ENCODE measurements around the gene TBX6. TPM values are rescaled to one million over a fixed set of nuclear protein-coding genes. Genes with fewer than 3 reads are reported as not detected.
"Not testable (repeated sequence)": the region's sequence is repeated elsewhere in the genome, so short reads cannot be mapped to it uniquely, and the experiment has no call there.

The TBX6 gene
- polyA plus RNA-seq, 1 donor from 2014 or later, result not detected

- TF ChIP-seq EP300 (conservative IDR thresholded peaks at IDR 0.05; ENCODE audit: poor library complexity, severe bottlenecking), result no peak
- no peak for TF ChIP-seq TAF1 (IDR thresholded peaks at IDR 0.05; ENCODE audit: low read depth)
- TF ChIP-seq EZH2 (IDR thresholded peaks at IDR 0.05; ENCODE audit: borderline replicate concordance, insufficient read depth, low read length, poor library complexity, severe bottlenecking), result no peak
- no peak for TF ChIP-seq RAD21 (conservative IDR thresholded peaks at IDR 0.05)
- TF ChIP-seq MXI1 (conservative IDR thresholded peaks at IDR 0.05; ENCODE audit: poor library complexity, severe bottlenecking), result no peak
- TF ChIP-seq REST (IDR thresholded peaks at IDR 0.05; ENCODE audit: borderline replicate concordance), result no peak
- no peak for TF ChIP-seq POLR2AphosphoS5 (IDR thresholded peaks at IDR 0.05)
- no peak for TF ChIP-seq CTCF (IDR thresholded peaks at IDR 0.05; ENCODE audit: poor library complexity, severe bottlenecking)
- no peak for TF ChIP-seq SMC3 (conservative IDR thresholded peaks at IDR 0.05; ENCODE audit: poor library complexity)
- Histone ChIP-seq H2AFZ (ENCODE audit: low read depth, low read length) (no peak overlapping the region), H3K79me2 (replicated peaks; ENCODE audit: insufficient read depth, low read length) (no peaks in the 10 kb centered on the region), H3K9me3 (ENCODE audit: low read length) (no peaks in the 10 kb centered on the region), H3F3A (ENCODE audit: insufficient read depth, low read length, poor library complexity, severe bottlenecking) (no peaks in the 10 kb centered on the region), H3K9ac (ENCODE audit: low read length) (no peak overlapping the region), H4K20me1 (ENCODE audit: insufficient read depth) (no peaks in the 10 kb centered on the region), H3K36me3 (ENCODE audit: insufficient read depth, low read length) (no peaks in the 10 kb centered on the region), H3K9me2 (ENCODE audit: insufficient read depth, low read length) (no peaks in the 10 kb centered on the region), H3K27me3 (ENCODE audit: insufficient read depth, low read depth, low read length) (no peaks in the 10 kb centered on the region), H3K4me3 (ENCODE audit: low read length) (no peak overlapping the region), H3K27ac (ENCODE audit: low read length) (no peak overlapping the region), H3K4me2 (ENCODE audit: low read length) (no peak overlapping the region)
These were observed 36.3 kb upstream of the TBX6 start for GRCh38 chr16:30127993-30128392.

GRCh38 chr16:30125690-30126089, 34.0 kb upstream of the TBX6 start:
- H3K4me3 ChIP-seq (ENCODE audit: low read length); H3K9ac ChIP-seq (ENCODE audit: low read length); H4K20me1 ChIP-seq (ENCODE audit: insufficient read depth); H3K79me2 ChIP-seq (replicated peaks; ENCODE audit: insufficient read depth, low read length); H3K9me2 ChIP-seq (ENCODE audit: insufficient read depth, low read length); H3K27me3 ChIP-seq (ENCODE audit: insufficient read depth, low read depth, low read length); H2AFZ ChIP-seq (ENCODE audit: low read depth, low read length); H3K4me2 ChIP-seq (ENCODE audit: low read length); H3K9me3 ChIP-seq (ENCODE audit: low read length); H3K27ac ChIP-seq (ENCODE audit: low read length); H3F3A ChIP-seq (ENCODE audit: insufficient read depth, low read length, poor library complexity, severe bottlenecking); H3K36me3 ChIP-seq (ENCODE audit: insufficient read depth, low read length): not testable (repeated sequence)

GRCh38 chr16:30124985-30125379, 33.3 kb upstream of the TBX6 start:
- H3K9ac ChIP-seq (ENCODE audit: low read length), result no peak overlapping the region
- H3K36me3 ChIP-seq (ENCODE audit: insufficient read depth, low read length), result no peaks in the 10 kb centered on the region
- no peak overlapping the region for H3K4me2 ChIP-seq (ENCODE audit: low read length)
- no peak overlapping the region for H2AFZ ChIP-seq (ENCODE audit: low read depth, low read length)
- H3K79me2 ChIP-seq (replicated peaks; ENCODE audit: insufficient read depth, low read length), result no peaks in the 10 kb centered on the region
- no peak overlapping the region for H3K27ac ChIP-seq (ENCODE audit: low read length)
- H3K9me2 ChIP-seq (ENCODE audit: insufficient read depth, low read length), result no peaks in the 10 kb centered on the region
- TF ChIP-seq POLR2AphosphoS5 (IDR thresholded peaks at IDR 0.05) (no peak), EP300 (conservative IDR thresholded peaks at IDR 0.05; ENCODE audit: poor library complexity, severe bottlenecking) (no peak), SMC3 (conservative IDR thresholded peaks at IDR 0.05; ENCODE audit: poor library complexity) (no peak), TAF1 (IDR thresholded peaks at IDR 0.05; ENCODE audit: low read depth) (no peak), MXI1 (conservative IDR thresholded peaks at IDR 0.05; ENCODE audit: poor library complexity, severe bottlenecking) (no peak), EZH2 (IDR thresholded peaks at IDR 0.05; ENCODE audit: borderline replicate concordance, insufficient read depth, low read length, poor library complexity, severe bottlenecking) (no peak), REST (IDR thresholded peaks at IDR 0.05; ENCODE audit: borderline replicate concordance) (no peak)
- no peaks in the 10 kb centered on the region for H4K20me1 ChIP-seq (ENCODE audit: insufficient read depth)
- H3K4me3 ChIP-seq (ENCODE audit: low read length), result no peak overlapping the region
- H3K9me3 ChIP-seq (ENCODE audit: low read length), result no peaks in the 10 kb centered on the region
- H3F3A ChIP-seq (ENCODE audit: insufficient read depth, low read length, poor library complexity, severe bottlenecking), result no peaks in the 10 kb centered on the region
- no peaks in the 10 kb centered on the region for H3K27me3 ChIP-seq (ENCODE audit: insufficient read depth, low read depth, low read length)

Measured in neural cell (in vitro differentiated cells).